GM18519 (cell line): Measurements from ENCODE around the gene PROC.

Experiments used
- ATAC-seq: cut with Tn5 transposase; IDR thresholded peaks from one replicate; pipeline ENCODE4 v1.9.1; 2021; ENCODE audit warnings: mild to moderate bottlenecking, moderate library complexity; ENCODE audit not compliant: unreplicated experiment, low FRiP score

Gene PROC

GRCh38 chr2:127453392-127454171 is 35.4 kb downstream of the PROC start:
- no peak for ATAC-seq

GRCh38 chr2:127454595-127455565 is 36.7 kb downstream of the PROC start:
- no peak for ATAC-seq

GRCh38 chr2:127455566-127456493 is 37.6 kb downstream of the PROC start:
- ATAC-seq, result no peak

- ATAC-seq, result no peak
Observed at GRCh38 chr2:127456960-127457359, 38.7 kb downstream of the PROC start.

GRCh38 chr2:127462461-127462860 is 44.2 kb downstream of the PROC start:
- no peak for ATAC-seq

GRCh38 chr2:127463155-127463991 is 45.1 kb downstream of the PROC start:
- ATAC-seq, result no peak

GRCh38 chr2:127464470-127465257 is 46.4 kb downstream of the PROC start:
- ATAC-seq, result no peak

- no peak for ATAC-seq
Observed at GRCh38 chr2:127465258-127465657, 47.0 kb downstream of the PROC start.

- ATAC-seq, result no peak
Observed at GRCh38 chr2:127469051-127469450, 50.8 kb downstream of the PROC start.

GRCh38 chr2:127469974-127470373 is 51.7 kb downstream of the PROC start:
- no peak for ATAC-seq

GRCh38 chr2:127471286-127471988 is 53.2 kb downstream of the PROC start:
- no peak for ATAC-seq

- no peak for ATAC-seq
Observed at GRCh38 chr2:127472268-127472667, 54.0 kb downstream of the PROC start.

GRCh38 chr2:127475788-127476187 is 57.6 kb downstream of the PROC start:
- no peak for ATAC-seq
